Right ventricle myocardium superior (tissue), 1 donor: ENCODE results near the gene CDK14. TPM values are rescaled to one million over a fixed set of nuclear protein-coding genes. Genes with fewer than 3 reads are reported as not detected.

Experiments
- ATAC-seq: fragments of 200-7000 bp; cut with Tn5 transposase; one replicate; pipeline ENCODE4 v1.9.1; 2020; ENCODE audit warnings: mild to moderate bottlenecking; ENCODE audit not compliant: poor library complexity
- DNase-seq: peaks from one replicate; pipeline ENCODE4 v3.0.0-alpha.2; 2020
- intact Hi-C: fragments of 100-400 bp; cut with DNase I; formaldehyde crosslinking; loops from one replicate; pipeline ENCODE4 v1.11.2; 2022
- total RNA-seq: library from RNA; stranded (reverse); fragmentation: NEBNext Ultra II Directional; extraction: Animal tissue kit (Norgen Biotek cat#: 25700); gene quantifications from one replicate; pipeline ENCODE4 v1.2.1, GENCODE V29; 2021
- donor health status: DM: no; HTN: yes; CAD: no; lungs with severe emphysema.

Gene CDK14
- total RNA-seq, 1 donor from 2014 or later = 24.2 TPM

- ATAC-seq (no peak), DNase-seq (no peak)
- intact Hi-C loops = no loop called here
These were observed 342.2 kb downstream of the CDK14 start for GRCh38 chr7:90938371-90938770.

GRCh38 chr7:90939666-90940065, 343.5 kb downstream of the CDK14 start:
- no peak for ATAC-seq
- intact Hi-C loops = no loop called here
- no peak for DNase-seq

- ATAC-seq (no peak), DNase-seq (no peak)
- intact Hi-C loops = no loop called here
These were observed 347.9 kb downstream of the CDK14 start for GRCh38 chr7:90944021-90944420.

GRCh38 chr7:90945104-90945787, 349.1 kb downstream of the CDK14 start:
- ATAC-seq (peak; percentile 90), DNase-seq (no peak)
- intact Hi-C loops = no loop called here

- ATAC-seq (no peak), DNase-seq (no peak)
- intact Hi-C loops = no loop called here
These were observed 350.8 kb downstream of the CDK14 start for GRCh38 chr7:90946730-90947501.

- intact Hi-C loops = no loop called here
- DNase-seq (no peak), ATAC-seq (no peak)
These were observed 352.0 kb downstream of the CDK14 start for GRCh38 chr7:90948085-90948484.

GRCh38 chr7:90951229-90951628, 355.1 kb downstream of the CDK14 start:
- ATAC-seq = no peak
- intact Hi-C loops = no loop called here
- no peak for DNase-seq

GRCh38 chr7:90951986-90952954, 356.1 kb downstream of the CDK14 start:
- intact Hi-C loops = no loop called here
- ATAC-seq = no peak

GRCh38 chr7:90955641-90956207, 359.6 kb downstream of the CDK14 start:
- intact Hi-C loops = no loop called here
- DNase-seq (no peak), ATAC-seq (no peak)

More at GRCh38 chr7:90951986-90952954, 356.1 kb downstream of the CDK14 start:
- DNase-seq = no peak

GRCh38 chr7:90957883-90958282, 361.8 kb downstream of the CDK14 start:
- ATAC-seq = no peak
- intact Hi-C loops = no loop called here

GRCh38 chr7:90958647-90959046, 362.5 kb downstream of the CDK14 start:
- intact Hi-C loops = no loop called here
- DNase-seq (no peak), ATAC-seq (peak; percentile 69)

More at GRCh38 chr7:90957883-90958282, 361.8 kb downstream of the CDK14 start:
- no peak for DNase-seq

GRCh38 chr7:90961037-90961725, 365.1 kb downstream of the CDK14 start:
- DNase-seq = no peak
- ATAC-seq = no peak
- intact Hi-C loops = no loop called here

- no peak for ATAC-seq
- DNase-seq = no peak
- intact Hi-C loops = no loop called here
These were observed 369.1 kb downstream of the CDK14 start for GRCh38 chr7:90965211-90965610.

GRCh38 chr7:90966346-90966745, 370.2 kb downstream of the CDK14 start:
- intact Hi-C loops = no loop called here
- ATAC-seq = no peak
- DNase-seq = no peak

- intact Hi-C loops = no loop called here
These were observed 372.8 kb downstream of the CDK14 start for GRCh38 chr7:90968871-90969270.

GRCh38 chr7:90972906-90973550, 376.9 kb downstream of the CDK14 start:
- intact Hi-C loops = no loop called here
- no peak for DNase-seq
- ATAC-seq = no peak

More at GRCh38 chr7:90968871-90969270, 372.8 kb downstream of the CDK14 start:
- ATAC-seq = no peak
- no peak for DNase-seq

GRCh38 chr7:90977056-90977455, 380.9 kb downstream of the CDK14 start:
- ATAC-seq (no peak), DNase-seq (no peak)
- intact Hi-C loops = no loop called here

GRCh38 chr7:90980545-90980944, 384.4 kb downstream of the CDK14 start:
- ATAC-seq = no peak
- no peak for DNase-seq

More at GRCh38 chr7:90980545-90980944, 384.4 kb downstream of the CDK14 start:
- intact Hi-C loops = no loop called here
